Pancreas (tissue), 10 donors: ENCODE measurements around the gene METTL24. TPM values are rescaled to one million over a fixed set of nuclear protein-coding genes. Genes with fewer than 3 reads are reported as not detected.
A peak's percentile ranks its signal among the peaks of the same experiment; 100 is the strongest.

Source experiments
- ATAC-seq, 4 donors: fragments of 200-7000 bp; cut with Tn5 transposase; one replicate each; pipeline versions ENCODE4 v1.8.0 to v1.9.1; 2020; ENCODE audit warnings: mild to moderate bottlenecking in 4 of 4, moderate library complexity in 4 of 4
- DNase-seq, 6 donors: peaks; one replicate each; pipeline ENCODE4 v3.0.0-alpha.2; 2020
- FAIRE-seq: peaks from 2 replicates; lab custom pipeline; 2012; peaks lifted over from hg19 to GRCh38; lab: Jason Lieb, UNC
- H3K27ac ChIP-seq, 4 donors: fragments of 200-600 bp; sonication (generic); 1 replicate in 3 of 4; 2 replicates in 1 of 4; pipeline versions ENCODE4 v1.5.0 to v1.8.0; 2020
- H3K27me3 ChIP-seq, 4 donors: fragments of 200-600 bp; one replicate each; pipeline ENCODE4 v1.8.0; 2021
- H3K36me3 ChIP-seq, 3 donors: fragments of 200-600 bp; sonication (generic) in 1 of 3; one replicate each; pipeline versions ENCODE4 v1.5.0 to v1.8.0; 2020 to 2021
- H3K4me1 ChIP-seq, 3 donors: fragments of 200-600 bp; one replicate each; pipeline ENCODE4 v1.8.0; 2021
- H3K4me3 ChIP-seq, 4 donors: fragments of 200-600 bp; sonication (generic) in 2 of 4; one replicate each; pipeline versions ENCODE4 v1.5.0 to v1.8.0; 2020 to 2021
- H3K9me3 ChIP-seq, 4 donors: fragments of 200-600 bp; one replicate each; pipeline ENCODE4 v1.8.0; 2021
- CTCF ChIP-seq, 4 donors: fragments of 200-600 bp; sonication (generic) in 3 of 4; IDR thresholded peaks; one replicate each; pipeline versions ENCODE4 v1.5.0 to v1.8.0; 2021; ENCODE audit warnings: antibody characterized with exemption in 4 of 4
- WGBS, 2 donors: extraction: QIAGEN DNeasy Blood & Tissue Kit; methylation state at CpG; one replicate each; pipeline ENCODE4 v1.1.7; 2013; 5-methylcytosine and 5-hydroxymethylcytosine counted together
- intact Hi-C, 3 donors: fragments of 100-400 bp; cut with DNase I; formaldehyde crosslinking; loops; one replicate each; pipeline versions ENCODE4 v1.11.1 to v1.14.2; 2022
- polyA plus RNA-seq, 2 donors: library from polyadenylated mRNA; stranded (reverse); fragments of 200-250 nt; gene quantifications; one replicate each; pipeline ENCODE4 v1.2.3, GENCODE V29; 2013
- total RNA-seq, 6 donors: library from RNA; stranded (reverse); fragmentation: NEBNext Ultra II Directional in 4 of 6; extraction: Animal tissue kit (Norgen Biotek cat#: 25700) in 4 of 6; gene quantifications; one replicate each; pipeline versions ENCODE4 v1.2.1 to v1.2.4, GENCODE V29; 2021 to 2023
- donor health status: healthy with polysubstance abuse.
- donor health status: DM: no; HTN: no; CAD: no; lungs with moderate emphysema.
- donor health status: DM: no; HTN: no; CAD: no.
- donor health status: control.
- donor health status: control.
- donor health status: Bipolar disorder and iron deficiency.
- donor health status: DM: yes; HTN: yes; CAD: no.
- donor health status: DM: no; HTN: no; CAD: no.
- donor health status: DM: no; HTN: no; CAD: no.
- donor health status: DM: yes; HTN: yes; CAD: no.

The METTL24 gene
- total and polyA plus RNA-seq, 8 donors, result 0.34 to 4.4 (median 1.4) TPM

GRCh38 chr6:110322874-110323242 is 35.3 kb downstream of the METTL24 start:
- Histone ChIP-seq H3K9me3 (no peaks in the 10 kb centered on the region), H3K27me3 (no peaks in the 10 kb centered on the region), H3K4me1 (peaks cover 0 to 18% (median 13%) of the 10 kb centered on the region in 3 donors), H3K27ac (no peak overlapping the region), H3K36me3 (no peaks in the 10 kb centered on the region), H3K4me3 (no peak overlapping the region)
- FAIRE-seq, result no peak
- intact Hi-C loops, result no loop called here
- peak in 1 of 4 donors; percentile 28 for ATAC-seq
- 52 to 74% methylated on average over 4 of the region's 4 CpGs for WGBS, 2 donors
- no peak for TF ChIP-seq CTCF (IDR thresholded peaks at IDR 0.05)
- no peak for DNase-seq

GRCh38 chr6:110322151-110322873 is 35.8 kb downstream of the METTL24 start:
- Histone ChIP-seq H3K4me1 (peaks cover 0 to 18% (median 13%) of the 10 kb centered on the region in 3 donors), H3K27me3 (no peaks in the 10 kb centered on the region), H3K4me3 (no peak overlapping the region), H3K27ac (no peak overlapping the region), H3K36me3 (no peaks in the 10 kb centered on the region), H3K9me3 (no peaks in the 10 kb centered on the region)
- 72 to 80% methylated on average over 6 of the region's 6 CpGs for WGBS, 2 donors
- ATAC-seq, result no peak
- DNase-seq, result no peak
- no peak for FAIRE-seq
- TF ChIP-seq CTCF (IDR thresholded peaks at IDR 0.05), result no peak
- intact Hi-C loops, result no loop called here

GRCh38 chr6:110320307-110320706 is 37.8 kb downstream of the METTL24 start:
- FAIRE-seq (no peak), DNase-seq (no peak), ATAC-seq (no peak)
- Histone ChIP-seq H3K36me3 (no peaks in the 10 kb centered on the region), H3K4me3 (no peak overlapping the region), H3K9me3 (no peaks in the 10 kb centered on the region), H3K27me3 (no peaks in the 10 kb centered on the region), H3K27ac (no peak overlapping the region), H3K4me1 (peaks cover 0 to 11% (median 8%) of the 10 kb centered on the region in 3 donors)
- WGBS, 2 donors, result 91 to 93% methylated on average over 7 of the region's 7 CpGs
- no peak for TF ChIP-seq CTCF (IDR thresholded peaks at IDR 0.05)
- intact Hi-C loops, result no loop called here

- ATAC-seq (no peak), FAIRE-seq (no peak), DNase-seq (no peak)
- 93 to 96% methylated on average over 2 of the region's 2 CpGs for WGBS, 2 donors
- no peak for TF ChIP-seq CTCF (IDR thresholded peaks at IDR 0.05)
- intact Hi-C loops, result no loop called here
- no peaks in the 10 kb centered on the region for H3K9me3 ChIP-seq
- H3K36me3 ChIP-seq, result no peaks in the 10 kb centered on the region
- peaks cover 0 to 7% (median 4%) of the 10 kb centered on the region in 3 donors for H3K4me1 ChIP-seq
- no peaks in the 10 kb centered on the region for H3K27me3 ChIP-seq
- no peak overlapping the region for H3K27ac ChIP-seq
- no peak overlapping the region for H3K4me3 ChIP-seq
These were observed 38.3 kb downstream of the METTL24 start for GRCh38 chr6:110319843-110320242.

GRCh38 chr6:110319381-110319780 is 38.8 kb downstream of the METTL24 start:
- no peak overlapping the region for H3K4me3 ChIP-seq
- no peaks in the 10 kb centered on the region for H3K27me3 ChIP-seq
- H3K27ac ChIP-seq, result no peak overlapping the region
- H3K9me3 ChIP-seq, result no peaks in the 10 kb centered on the region
- no peak for ATAC-seq
- WGBS, 2 donors, result 66 to 77% methylated on average over 3 of the region's 3 CpGs
- no peak for DNase-seq
- no peak for FAIRE-seq
- intact Hi-C loops, result no loop called here
- no peaks in the 10 kb centered on the region for H3K36me3 ChIP-seq
- no peak for TF ChIP-seq CTCF (IDR thresholded peaks at IDR 0.05)
- H3K4me1 ChIP-seq, result peaks cover 0 to 2% (median 0%) of the 10 kb centered on the region in 3 donors
